ENCODE data around the gene EBF4. TPM values are rescaled to one million over a fixed set of nuclear protein-coding genes. Genes with fewer than 3 reads are reported as not detected.
A peak's percentile ranks its signal among the peaks of the same experiment; 100 is the strongest.
"Not testable (repeated sequence)": the region's sequence is repeated elsewhere in the genome, so short reads cannot be mapped to it uniquely, and the experiment has no call there.

EBF4 gene
- total RNA-seq, 2 donors from 2014 or later: 2.0 to 2.3 TPM

DNA sequence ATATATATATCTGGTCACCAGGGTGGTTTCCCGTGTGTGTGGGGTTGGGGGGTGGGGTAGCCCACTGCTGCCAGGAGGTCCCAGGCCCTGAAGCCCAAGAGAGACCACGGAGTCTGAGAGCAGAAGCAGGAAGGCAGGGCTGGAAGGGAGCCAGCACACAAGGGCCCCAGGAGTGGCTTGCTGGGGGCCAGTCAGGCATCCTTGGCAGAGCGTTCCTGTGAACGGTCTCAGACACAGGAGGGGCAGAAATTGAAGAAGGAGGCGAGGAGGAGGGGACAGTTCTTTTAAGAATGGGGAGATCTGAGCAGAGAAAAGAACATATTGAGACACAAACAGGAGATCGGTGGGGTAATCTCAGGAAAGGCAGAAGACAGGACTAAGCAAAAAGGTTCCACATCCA, 1.9 kb upstream of the EBF4 start:
- peak overlapping the region; percentile 97 for H3K4me3 Mint-ChIP-seq
- no peaks in the 10 kb centered on the region for H3K9me3 ChIP-seq (ENCODE audit: control insufficient read depth, low read length, poor library complexity, severe bottlenecking)
- peak overlapping the region; percentile 88 for H3K27ac Mint-ChIP-seq

DNA sequence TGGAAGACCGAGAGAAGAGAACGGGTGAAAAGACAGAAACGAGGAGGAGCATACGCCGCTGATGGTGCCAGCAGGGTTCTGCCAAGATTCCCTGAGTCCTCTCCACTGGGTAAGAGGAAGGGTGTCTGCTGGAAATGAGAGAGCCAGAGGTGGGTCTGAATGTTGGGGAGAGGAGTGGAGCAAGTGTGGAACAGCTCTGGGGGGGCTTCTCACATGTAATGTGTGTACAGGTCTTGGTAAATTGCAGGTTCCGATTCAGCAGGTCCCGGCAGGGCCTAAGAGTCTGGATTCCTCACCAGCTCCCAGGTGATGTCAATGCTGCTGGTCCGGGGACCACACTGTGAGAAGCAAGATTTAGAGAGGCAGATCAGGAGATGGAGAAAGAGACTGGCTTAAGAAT, 1.5 kb upstream of the EBF4 start:
- peak overlapping the region; percentile 97 for H3K4me3 Mint-ChIP-seq
- ATAC-seq (no peak), DNase-seq (no peak)
- peaks cover 12% of the 10 kb centered on the region for H3K36me3 Mint-ChIP-seq (ENCODE audit: low read depth)
- peaks cover 52% of the 10 kb centered on the region for H3K27me3 Mint-ChIP-seq
- peaks cover 23% of the 10 kb centered on the region for H3K4me1 Mint-ChIP-seq
- H3K9me3 ChIP-seq (ENCODE audit: control insufficient read depth, low read length, poor library complexity, severe bottlenecking): no peaks in the 10 kb centered on the region
- peak overlapping the region; percentile 88 for H3K27ac Mint-ChIP-seq

More for the DNA sequence above, 1.9 kb upstream of the EBF4 start:
- peaks cover 12% of the 10 kb centered on the region for H3K36me3 Mint-ChIP-seq (ENCODE audit: low read depth)
- H3K4me1 Mint-ChIP-seq: peaks cover 23% of the 10 kb centered on the region
- ATAC-seq (no peak), DNase-seq (no peak)
- H3K27me3 Mint-ChIP-seq: peaks cover 50% of the 10 kb centered on the region

DNA sequence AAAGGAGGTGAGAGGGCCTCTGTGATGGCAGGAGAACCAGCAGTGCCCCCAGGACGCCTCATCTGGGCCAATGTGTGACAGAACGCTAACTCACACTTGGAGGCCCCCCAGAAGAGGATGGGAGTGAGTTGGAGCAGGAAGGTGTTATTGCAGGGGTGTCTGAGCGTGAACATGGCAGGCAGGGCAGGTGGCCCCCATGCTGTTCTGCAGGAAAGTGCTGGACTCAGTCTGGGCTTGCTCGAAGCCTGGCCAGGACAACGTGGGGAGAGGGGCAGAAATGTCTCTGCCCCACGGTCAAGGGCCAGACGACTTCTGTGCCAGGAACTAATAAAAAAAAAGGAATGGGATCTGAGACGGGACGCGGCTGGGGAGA, 931 bp upstream of the EBF4 start:
- H3K9me3 ChIP-seq (ENCODE audit: control insufficient read depth, low read length, poor library complexity, severe bottlenecking): no peaks in the 10 kb centered on the region
- Mint-ChIP-seq H3K27me3 (peaks cover 52% of the 10 kb centered on the region), H3K27ac (peak overlapping the region; percentile 88), H3K4me3 (peak overlapping the region; percentile 97), H3K4me1 (peaks cover 23% of the 10 kb centered on the region), H3K36me3 (ENCODE audit: low read depth) (peaks cover 12% of the 10 kb centered on the region)
- no peak for ATAC-seq
- DNase-seq: no peak

DNA sequence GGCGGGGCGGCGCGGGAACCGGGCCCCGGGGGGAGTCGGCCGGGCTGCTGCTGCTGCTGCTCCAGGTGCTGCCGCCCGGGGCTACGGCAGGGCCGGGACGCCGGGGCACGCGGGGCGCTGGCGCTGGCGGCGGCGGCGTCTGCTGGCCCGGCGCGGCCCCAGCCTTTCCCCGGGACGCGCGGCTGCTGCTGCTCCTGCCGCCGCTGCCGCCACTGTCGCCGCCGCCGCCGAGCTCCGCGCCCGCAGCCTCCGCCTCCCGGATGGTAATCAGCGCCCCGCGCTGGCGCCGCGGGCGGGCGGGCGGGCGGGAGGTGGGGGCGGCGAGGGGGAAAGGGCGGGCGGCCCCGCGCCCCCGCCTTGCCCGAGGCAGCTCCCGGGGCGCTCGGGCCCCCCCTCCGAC, 306 bp downstream of the EBF4 start:
- Mint-ChIP-seq H3K4me1 (peaks cover 23% of the 10 kb centered on the region), H3K27ac (no peak overlapping the region), H3K36me3 (ENCODE audit: low read depth) (peaks cover 12% of the 10 kb centered on the region), H3K4me3 (no peak overlapping the region), H3K27me3 (peaks cover 57% of the 10 kb centered on the region)
- no peak for DNase-seq
- ATAC-seq: peak; percentile 37
- H3K9me3 ChIP-seq (ENCODE audit: control insufficient read depth, low read length, poor library complexity, severe bottlenecking): no peaks in the 10 kb centered on the region

DNA sequence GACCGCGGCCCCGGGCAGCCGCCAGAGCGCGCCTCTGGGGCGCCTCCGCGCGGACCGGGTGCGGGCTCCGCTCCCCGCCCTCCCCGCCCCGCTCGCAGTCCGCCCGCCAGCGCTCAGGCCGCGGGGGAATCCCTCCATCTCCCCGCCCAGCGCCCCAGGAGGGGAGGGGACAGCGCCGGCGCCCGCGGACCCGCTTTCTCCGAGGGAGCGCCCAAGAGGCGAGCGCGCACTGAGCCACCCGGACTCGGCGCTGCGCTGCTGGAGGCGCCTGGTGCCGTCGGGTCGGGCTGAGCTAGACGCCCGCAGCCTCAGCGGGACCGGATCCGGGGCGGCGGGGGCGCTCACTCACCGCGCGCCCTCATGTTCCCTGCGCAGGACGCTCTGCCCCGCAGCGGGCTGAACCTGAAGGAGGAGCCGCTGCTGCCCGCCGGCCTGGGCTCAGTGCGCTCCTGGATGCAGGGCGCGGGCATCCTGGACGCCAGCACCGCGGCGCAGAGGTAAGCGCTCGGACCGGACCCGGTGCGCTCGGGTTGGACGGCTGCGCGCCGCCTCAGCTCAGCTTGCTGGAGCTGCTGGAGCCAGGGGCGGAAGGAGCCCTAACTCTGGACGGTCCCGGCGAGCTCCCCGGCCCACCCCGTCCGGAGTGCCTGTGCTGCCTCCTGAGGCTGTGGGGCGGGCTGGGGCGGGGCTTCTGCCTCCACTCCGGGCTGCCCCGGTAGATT, 867 bp downstream of the EBF4 start:
- H3K9me3 ChIP-seq (ENCODE audit: control insufficient read depth, low read length, poor library complexity, severe bottlenecking): no peaks in the 10 kb centered on the region
- H3K4me1 Mint-ChIP-seq: peaks cover 17% of the 10 kb centered on the region
- no peak overlapping the region for H3K27ac Mint-ChIP-seq
- H3K4me3 Mint-ChIP-seq: peak overlapping the region; percentile 12
- DNase-seq (peak; percentile 36 to 47 (median 42)), ATAC-seq (peak; percentile 74)
- H3K36me3 Mint-ChIP-seq (ENCODE audit: low read depth): peaks cover 12% of the 10 kb centered on the region
- peaks cover 57% of the 10 kb centered on the region for H3K27me3 Mint-ChIP-seq

DNA sequence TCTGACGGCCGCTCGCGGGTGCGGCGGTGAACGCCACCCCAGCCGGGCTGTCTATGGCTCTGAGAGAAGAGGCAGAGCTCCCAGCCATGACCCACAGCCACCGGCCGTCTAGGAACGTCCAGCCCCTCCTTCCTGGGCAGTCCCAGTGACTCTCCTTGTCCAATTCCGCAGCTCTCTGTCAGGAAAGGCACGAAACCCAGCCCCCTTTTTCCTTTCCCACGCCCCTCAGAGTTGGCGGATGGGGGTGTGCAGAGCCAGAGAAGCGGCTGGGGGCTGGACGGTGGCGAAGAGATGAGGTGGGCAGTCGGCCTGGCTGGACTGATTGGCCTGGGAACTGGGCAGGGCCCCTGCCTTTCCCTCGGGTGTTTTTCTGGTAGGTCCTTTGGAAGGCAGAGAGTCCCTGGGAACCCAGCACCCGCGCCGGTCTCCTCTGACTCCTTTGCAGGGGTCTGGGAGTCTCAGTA, 1.5 kb downstream of the EBF4 start:
- Mint-ChIP-seq H3K27ac (no peak overlapping the region), H3K36me3 (ENCODE audit: low read depth) (peaks cover 12% of the 10 kb centered on the region), H3K4me3 (no peak overlapping the region), H3K4me1 (peaks cover 17% of the 10 kb centered on the region), H3K27me3 (peaks cover 60% of the 10 kb centered on the region)
- H3K9me3 ChIP-seq (ENCODE audit: control insufficient read depth, low read length, poor library complexity, severe bottlenecking): no peaks in the 10 kb centered on the region
- DNase-seq: no peak
- no peak for ATAC-seq

DNA sequence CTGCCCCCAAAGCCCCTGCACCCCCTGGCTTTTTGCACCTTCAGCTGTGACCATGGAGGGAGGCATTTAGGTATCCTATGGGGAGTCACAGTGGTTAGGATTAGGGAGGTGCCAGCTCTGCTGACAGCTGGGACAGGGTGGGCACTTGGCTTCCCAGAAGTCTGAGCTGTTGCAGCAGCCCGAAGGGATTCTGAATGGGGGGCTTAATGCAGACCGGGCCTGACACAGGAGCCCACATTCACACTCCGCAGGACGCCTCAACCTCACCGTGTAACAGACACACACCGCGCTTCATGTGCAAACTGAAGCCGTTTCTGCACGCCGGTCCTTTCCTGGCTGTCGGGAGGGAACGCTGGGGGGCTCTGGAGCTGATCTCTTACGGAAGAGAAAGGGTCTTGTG, 1.9 kb downstream of the EBF4 start:
- Mint-ChIP-seq H3K27ac (peak overlapping the region; percentile 11), H3K4me1 (peaks cover 17% of the 10 kb centered on the region), H3K27me3 (peaks cover 60% of the 10 kb centered on the region), H3K36me3 (ENCODE audit: low read depth) (peaks cover 12% of the 10 kb centered on the region), H3K4me3 (no peak overlapping the region)
- ATAC-seq (no peak), DNase-seq (no peak)
- H3K9me3 ChIP-seq (ENCODE audit: control insufficient read depth, low read length, poor library complexity, severe bottlenecking): no peaks in the 10 kb centered on the region

DNA sequence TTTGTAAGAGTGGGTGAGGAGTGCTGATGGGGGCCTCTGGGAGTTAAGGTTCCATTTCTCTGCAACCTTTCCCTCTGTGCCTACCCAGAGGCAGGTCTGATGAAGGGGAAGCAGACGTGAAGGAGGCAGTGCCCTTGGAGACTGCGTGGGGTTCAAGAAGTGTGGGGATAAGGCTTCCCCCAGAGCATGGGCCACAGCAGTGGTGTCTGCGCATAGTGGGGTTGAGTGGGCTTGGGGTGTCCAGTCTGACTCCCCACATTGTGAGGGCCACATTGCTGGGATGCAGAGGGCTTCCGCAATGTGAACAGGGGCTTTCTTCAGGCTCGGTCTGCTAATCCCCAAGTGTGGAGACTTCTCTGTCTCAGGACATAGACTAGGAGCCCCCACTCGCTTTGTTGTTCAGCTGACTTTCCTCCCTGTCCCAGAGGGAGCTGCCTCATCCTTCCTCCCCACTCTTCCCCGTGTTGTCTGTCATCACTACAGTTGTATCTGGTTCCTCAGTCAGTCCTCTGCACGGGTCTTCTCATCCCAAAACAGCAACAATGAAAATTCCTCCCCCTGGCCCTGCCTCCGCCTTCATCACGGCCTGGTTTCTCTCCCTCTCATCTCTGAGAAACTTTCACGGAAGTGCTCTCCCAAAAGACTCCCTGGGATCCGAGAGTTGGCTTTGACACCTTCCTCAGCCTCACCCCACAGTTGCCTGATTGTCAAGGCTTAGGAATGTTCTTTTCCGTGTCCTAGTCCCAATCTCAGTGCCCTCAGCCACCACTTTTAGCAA, 2.8 kb downstream of the EBF4 start:
- Mint-ChIP-seq H3K36me3 (ENCODE audit: low read depth) (peaks cover 12% of the 10 kb centered on the region), H3K27me3 (peaks cover 58% of the 10 kb centered on the region), H3K27ac (peak overlapping the region; percentile 11), H3K4me1 (peaks cover 17% of the 10 kb centered on the region), H3K4me3 (peak overlapping the region; percentile 71)
- ATAC-seq (no peak), DNase-seq (no peak)
- H3K9me3 ChIP-seq (ENCODE audit: control insufficient read depth, low read length, poor library complexity, severe bottlenecking): no peaks in the 10 kb centered on the region

DNA sequence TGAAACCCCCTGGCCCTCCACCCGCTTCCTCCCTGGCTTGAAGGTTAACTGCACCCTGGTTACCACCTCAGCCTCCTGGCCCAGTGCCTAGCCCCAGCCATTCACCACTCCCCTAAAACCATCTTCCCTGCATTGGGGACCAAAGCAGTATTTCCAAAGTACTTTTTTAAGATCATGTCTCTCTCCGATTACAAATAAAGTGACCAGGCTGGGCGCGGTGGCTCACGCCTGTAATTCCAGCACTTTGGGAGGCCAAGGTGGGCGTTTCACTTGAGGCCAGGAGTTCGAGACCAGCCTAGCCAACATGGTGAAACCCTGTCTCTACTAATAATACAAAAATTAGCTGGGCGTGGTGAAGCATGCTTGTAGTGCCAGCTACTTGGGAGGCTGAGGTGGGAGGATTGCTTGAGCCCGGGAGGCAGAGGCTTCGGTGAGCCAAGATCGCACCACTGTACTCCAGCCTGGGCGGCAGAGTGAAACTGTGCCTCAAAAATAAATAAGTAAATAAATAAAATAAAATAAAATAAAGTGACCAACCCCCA, 3.5 kb downstream of the EBF4 start:
- ATAC-seq; DNase-seq; H3K9me3 ChIP-seq (ENCODE audit: control insufficient read depth, low read length, poor library complexity, severe bottlenecking); H3K27ac Mint-ChIP-seq; H3K4me3 Mint-ChIP-seq: not testable (repeated sequence)
- Mint-ChIP-seq H3K36me3 (ENCODE audit: low read depth) (peaks cover 10% of the 10 kb centered on the region), H3K27me3 (peaks cover 57% of the 10 kb centered on the region), H3K4me1 (peaks cover 12% of the 10 kb centered on the region)

DNA sequence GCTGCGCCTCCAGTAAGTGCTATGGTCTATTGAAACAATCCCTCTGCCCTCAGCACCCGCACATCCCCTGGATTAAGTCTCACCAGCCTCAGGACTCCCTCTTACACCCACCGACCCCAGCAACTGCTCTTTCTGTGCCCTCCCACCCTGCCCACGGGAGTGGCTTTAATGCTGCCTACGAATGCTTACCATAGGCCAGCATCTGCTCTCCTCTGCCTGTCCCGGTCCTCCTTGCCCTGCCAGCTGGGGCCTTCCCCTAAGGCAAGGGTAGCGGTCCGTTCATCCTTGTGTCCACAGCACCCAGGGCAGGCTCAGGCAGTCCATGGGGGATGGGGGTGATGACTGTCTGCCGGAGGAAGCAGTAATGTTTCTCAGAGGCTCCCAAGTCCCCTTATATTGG, 4.1 kb downstream of the EBF4 start:
- ATAC-seq: no peak
- H3K4me1 Mint-ChIP-seq: peaks cover 6% of the 10 kb centered on the region
- no peak for DNase-seq
- peaks cover 56% of the 10 kb centered on the region for H3K27me3 Mint-ChIP-seq
- H3K4me3 Mint-ChIP-seq: no peak overlapping the region
- H3K27ac Mint-ChIP-seq: no peak overlapping the region
- no peaks in the 10 kb centered on the region for H3K9me3 ChIP-seq (ENCODE audit: control insufficient read depth, low read length, poor library complexity, severe bottlenecking)
- H3K36me3 Mint-ChIP-seq (ENCODE audit: low read depth): peaks cover 6% of the 10 kb centered on the region

DNA sequence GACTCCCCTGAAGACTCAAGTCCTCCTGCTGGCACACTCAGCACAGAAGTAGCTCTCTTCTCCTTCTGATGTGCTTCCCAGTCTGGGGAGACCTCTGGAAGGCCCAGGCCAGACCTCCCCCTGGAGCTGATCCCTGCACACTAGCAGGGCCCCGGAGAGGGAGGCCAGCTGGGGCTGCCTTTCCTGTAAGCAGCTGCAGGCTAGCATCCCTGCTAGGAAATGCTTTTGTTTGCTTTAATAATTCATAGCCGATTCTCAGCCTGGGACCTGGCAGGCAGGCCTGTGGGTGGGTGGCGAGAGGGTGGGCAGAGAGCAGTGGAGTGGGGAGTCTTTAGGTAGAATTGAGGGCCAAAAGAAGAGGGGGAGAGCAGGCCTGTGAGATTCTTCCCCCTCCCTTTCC, 5.2 kb downstream of the EBF4 start:
- H3K36me3 Mint-ChIP-seq (ENCODE audit: low read depth): peaks cover 3% of the 10 kb centered on the region
- no peaks in the 10 kb centered on the region for H3K4me1 Mint-ChIP-seq

DNA sequence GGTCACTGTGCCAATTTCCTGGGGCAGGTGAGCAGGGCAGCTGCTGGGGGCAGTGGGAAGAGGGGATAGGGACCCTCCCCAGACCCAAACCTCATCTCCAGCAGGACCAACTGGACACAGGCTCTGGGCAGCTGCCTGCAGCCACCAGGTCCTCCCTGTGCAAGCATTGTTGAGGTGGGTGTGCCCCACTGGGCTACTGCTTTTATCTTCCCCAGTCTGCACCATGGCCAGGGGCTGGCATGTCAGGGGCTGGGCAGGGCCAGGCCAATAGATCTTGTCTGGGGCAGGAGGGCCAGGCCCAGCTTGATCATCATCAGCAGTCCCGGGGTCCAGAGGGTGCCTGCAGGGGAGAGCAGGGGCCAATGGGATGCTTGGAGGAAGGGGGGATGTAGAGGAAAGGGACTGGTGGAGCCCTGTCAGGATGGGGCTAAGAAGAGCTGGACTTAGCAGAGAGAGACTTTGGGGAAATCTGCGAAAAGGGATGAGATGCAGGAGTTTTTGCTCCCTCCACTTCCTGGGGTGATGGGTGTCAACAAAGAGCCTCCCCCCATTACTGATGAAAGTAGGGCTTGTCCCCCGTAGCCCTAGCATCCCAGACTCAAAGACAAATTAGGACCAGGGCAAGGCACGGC, 5.7 kb downstream of the EBF4 start:
- no peaks in the 10 kb centered on the region for H3K9me3 ChIP-seq (ENCODE audit: control insufficient read depth, low read length, poor library complexity, severe bottlenecking)
- Mint-ChIP-seq H3K36me3 (ENCODE audit: low read depth) (peaks cover 3% of the 10 kb centered on the region), H3K4me1 (no peaks in the 10 kb centered on the region), H3K27ac (no peak overlapping the region), H3K4me3 (no peak overlapping the region), H3K27me3 (peaks cover 51% of the 10 kb centered on the region)
- DNase-seq (no peak), ATAC-seq (no peak)

More for the DNA sequence above, 5.2 kb downstream of the EBF4 start:
- ATAC-seq (no peak), DNase-seq (no peak)
- Mint-ChIP-seq H3K4me3 (no peak overlapping the region), H3K27ac (no peak overlapping the region), H3K27me3 (peaks cover 51% of the 10 kb centered on the region)
- no peaks in the 10 kb centered on the region for H3K9me3 ChIP-seq (ENCODE audit: control insufficient read depth, low read length, poor library complexity, severe bottlenecking)

DNA sequence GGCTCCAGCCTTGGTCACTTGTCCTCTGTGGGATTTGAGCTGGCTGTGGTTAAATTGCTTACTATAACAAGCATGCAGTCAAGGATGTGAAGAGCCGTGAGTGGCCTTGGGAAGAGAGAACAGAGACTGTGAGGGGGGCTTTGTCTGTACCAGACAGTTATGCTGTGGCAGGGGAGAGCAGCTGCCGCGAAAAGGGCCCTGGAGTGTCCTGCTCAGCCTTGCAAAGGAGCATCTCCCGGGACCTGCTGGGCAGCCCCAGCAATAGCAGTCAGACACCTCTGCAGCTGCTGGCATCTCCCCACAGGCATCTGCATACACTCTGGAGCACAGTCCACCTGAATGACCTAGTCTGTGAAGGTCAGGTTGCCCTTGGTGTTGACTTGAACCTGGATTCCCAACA, 6.3 kb downstream of the EBF4 start:
- DNase-seq: no peak
- Mint-ChIP-seq H3K4me1 (no peaks in the 10 kb centered on the region), H3K36me3 (ENCODE audit: low read depth) (peaks cover 3% of the 10 kb centered on the region), H3K27ac (no peak overlapping the region), H3K27me3 (peaks cover 51% of the 10 kb centered on the region), H3K4me3 (no peak overlapping the region)
- no peak for ATAC-seq
- H3K9me3 ChIP-seq (ENCODE audit: control insufficient read depth, low read length, poor library complexity, severe bottlenecking): no peaks in the 10 kb centered on the region
